Measurements from ENCODE around the gene CRMP1.

CRMP1 gene

GRCh38 chr4:5808081-5808741 is 84.7 kb downstream of the CRMP1 start:
- no peaks in the 10 kb centered on the region for H3K4me1 ChIP-seq (ENCODE audit: control extremely low read depth in 1 of 4, control insufficient read depth in 4 of 4, insufficient read depth in 4 of 4, low read length in 3 of 4)
- H3K4me3 ChIP-seq (ENCODE audit: control insufficient read depth in 1 of 7, extremely low read depth in 1 of 7, insufficient read depth in 4 of 7, low read depth in 2 of 7, low read length in 6 of 7), result no peak overlapping the region
- peaks cover 0 to 12% (median under 1%) of the 10 kb centered on the region in 4 experiments for H3K36me3 ChIP-seq (ENCODE audit: control insufficient read depth in 4 of 4, insufficient read depth in 4 of 4, low read length in 3 of 4)
- CTCF ChIA-PET, result interaction anchor here (1.4 to 1.6 kb wide), 2 partner anchors 14 to 15 kb away, joined by 3 to 4 read pairs; no protein-coding TSS in a partner anchor
- POLR2A ChIA-PET, result interaction anchor here (0.6 kb wide), 1 partner anchor 64 kb away, joined by 3 read pairs; no protein-coding TSS in a partner anchor
- no peak for DNase-seq
- H3K9me3 ChIP-seq (ENCODE audit: control extremely low read depth in 1 of 5, control insufficient read depth in 4 of 5, insufficient read depth in 2 of 5, low read depth in 1 of 5, low read length in 4 of 5), result peaks cover 0 to 8% (median 2%) of the 10 kb centered on the region in 5 experiments
- no peaks in the 10 kb centered on the region for H3K27me3 ChIP-seq (replicated peaks in 2 of 5; ENCODE audit: control insufficient read depth in 4 of 5, insufficient read depth in 5 of 5, low read length in 4 of 5)
- 89% methylated on average over 7 of the region's 10 CpGs for WGBS (ENCODE audit: insufficient coverage)
- H3K27ac ChIP-seq (ENCODE audit: insufficient read depth in 1 of 2, low read depth in 1 of 2, low read length in 2 of 2, poor library complexity in 1 of 2, severe bottlenecking in 2 of 2), result no peak overlapping the region

- peaks cover 0 to 4% (median 0%) of the 10 kb centered on the region in 5 experiments for H3K9me3 ChIP-seq (ENCODE audit: control extremely low read depth in 1 of 5, control insufficient read depth in 4 of 5, insufficient read depth in 2 of 5, low read depth in 1 of 5, low read length in 4 of 5)
- H3K27ac ChIP-seq (ENCODE audit: insufficient read depth in 1 of 2, low read depth in 1 of 2, low read length in 2 of 2, poor library complexity in 1 of 2, severe bottlenecking in 2 of 2), result no peak overlapping the region
- ChIA-PET POLR2A (no interaction called here), CTCF (no interaction called here)
- DNase-seq, result no peak
- no peaks in the 10 kb centered on the region for H3K27me3 ChIP-seq (replicated peaks in 2 of 5; ENCODE audit: control insufficient read depth in 4 of 5, insufficient read depth in 5 of 5, low read length in 4 of 5)
- WGBS (ENCODE audit: insufficient coverage), result 97% methylated on average over 11 of the region's 11 CpGs
- no peaks in the 10 kb centered on the region for H3K4me1 ChIP-seq (ENCODE audit: control extremely low read depth in 1 of 4, control insufficient read depth in 4 of 4, insufficient read depth in 4 of 4, low read length in 3 of 4)
- peaks cover 0 to 8% (median 2%) of the 10 kb centered on the region in 4 experiments for H3K36me3 ChIP-seq (ENCODE audit: control insufficient read depth in 4 of 4, insufficient read depth in 4 of 4, low read length in 3 of 4)
- H3K4me3 ChIP-seq (ENCODE audit: control insufficient read depth in 1 of 7, extremely low read depth in 1 of 7, insufficient read depth in 4 of 7, low read depth in 2 of 7, low read length in 6 of 7), result no peak overlapping the region
Measured at GRCh38 chr4:5805270-5805669, 87.6 kb downstream of the CRMP1 start.

GRCh38 chr4:5804656-5805055 is 88.2 kb downstream of the CRMP1 start:
- H3K36me3 ChIP-seq (ENCODE audit: control insufficient read depth in 4 of 4, insufficient read depth in 4 of 4, low read length in 3 of 4), result peaks cover 0 to 6% (median 2%) of the 10 kb centered on the region in 4 experiments
- H3K27ac ChIP-seq (ENCODE audit: insufficient read depth in 1 of 2, low read depth in 1 of 2, low read length in 2 of 2, poor library complexity in 1 of 2, severe bottlenecking in 2 of 2), result no peak overlapping the region
- no peaks in the 10 kb centered on the region for H3K4me1 ChIP-seq (ENCODE audit: control extremely low read depth in 1 of 4, control insufficient read depth in 4 of 4, insufficient read depth in 4 of 4, low read length in 3 of 4)
- H3K27me3 ChIP-seq (replicated peaks in 2 of 5; ENCODE audit: control insufficient read depth in 4 of 5, insufficient read depth in 5 of 5, low read length in 4 of 5), result no peaks in the 10 kb centered on the region
- WGBS (ENCODE audit: insufficient coverage), result 91% methylated on average over 10 of the region's 14 CpGs
- ChIA-PET CTCF (interaction anchor here (0.8 to 1.2 kb wide), 2 partner anchors 9 to 14 kb away, joined by 3 read pairs; no protein-coding TSS in a partner anchor), POLR2A (no interaction called here)
- no peak overlapping the region for H3K4me3 ChIP-seq (ENCODE audit: control insufficient read depth in 1 of 7, extremely low read depth in 1 of 7, insufficient read depth in 4 of 7, low read depth in 2 of 7, low read length in 6 of 7)
- no peak for DNase-seq
- H3K9me3 ChIP-seq (ENCODE audit: control extremely low read depth in 1 of 5, control insufficient read depth in 4 of 5, insufficient read depth in 2 of 5, low read depth in 1 of 5, low read length in 4 of 5), result no peaks in the 10 kb centered on the region

- 88% methylated on average over 12 of the region's 12 CpGs for WGBS (ENCODE audit: insufficient coverage)
- no peak for DNase-seq
- H3K27me3 ChIP-seq (replicated peaks in 2 of 5; ENCODE audit: control insufficient read depth in 4 of 5, insufficient read depth in 5 of 5, low read length in 4 of 5), result no peaks in the 10 kb centered on the region
- H3K36me3 ChIP-seq (ENCODE audit: control insufficient read depth in 4 of 4, insufficient read depth in 4 of 4, low read length in 3 of 4), result peaks cover 0 to 6% (median 2%) of the 10 kb centered on the region in 4 experiments
- CTCF ChIA-PET, result no interaction called here
- H3K4me3 ChIP-seq (ENCODE audit: control insufficient read depth in 1 of 7, extremely low read depth in 1 of 7, insufficient read depth in 4 of 7, low read depth in 2 of 7, low read length in 6 of 7), result no peak overlapping the region
- no peaks in the 10 kb centered on the region for H3K9me3 ChIP-seq (ENCODE audit: control extremely low read depth in 1 of 5, control insufficient read depth in 4 of 5, insufficient read depth in 2 of 5, low read depth in 1 of 5, low read length in 4 of 5)
- H3K4me1 ChIP-seq (ENCODE audit: control extremely low read depth in 1 of 4, control insufficient read depth in 4 of 4, insufficient read depth in 4 of 4, low read length in 3 of 4), result no peaks in the 10 kb centered on the region
- POLR2A ChIA-PET, result no interaction called here
- no peak overlapping the region for H3K27ac ChIP-seq (ENCODE audit: insufficient read depth in 1 of 2, low read depth in 1 of 2, low read length in 2 of 2, poor library complexity in 1 of 2, severe bottlenecking in 2 of 2)
Measured at GRCh38 chr4:5802565-5802964, 90.3 kb downstream of the CRMP1 start.

- H3K4me3 ChIP-seq (ENCODE audit: control insufficient read depth in 1 of 7, extremely low read depth in 1 of 7, insufficient read depth in 4 of 7, low read depth in 2 of 7, low read length in 6 of 7), result no peak overlapping the region
- no peak overlapping the region for H3K27ac ChIP-seq (ENCODE audit: insufficient read depth in 1 of 2, low read depth in 1 of 2, low read length in 2 of 2, poor library complexity in 1 of 2, severe bottlenecking in 2 of 2)
- no peaks in the 10 kb centered on the region for H3K4me1 ChIP-seq (ENCODE audit: control extremely low read depth in 1 of 4, control insufficient read depth in 4 of 4, insufficient read depth in 4 of 4, low read length in 3 of 4)
- 96% methylated on average over 9 of the region's 13 CpGs for WGBS (ENCODE audit: insufficient coverage)
- H3K36me3 ChIP-seq (ENCODE audit: control insufficient read depth in 4 of 4, insufficient read depth in 4 of 4, low read length in 3 of 4), result peaks cover 0 to 6% (median 2%) of the 10 kb centered on the region in 4 experiments
- no peak for DNase-seq
- H3K27me3 ChIP-seq (replicated peaks in 2 of 5; ENCODE audit: control insufficient read depth in 4 of 5, insufficient read depth in 5 of 5, low read length in 4 of 5), result no peaks in the 10 kb centered on the region
- H3K9me3 ChIP-seq (ENCODE audit: control extremely low read depth in 1 of 5, control insufficient read depth in 4 of 5, insufficient read depth in 2 of 5, low read depth in 1 of 5, low read length in 4 of 5), result no peaks in the 10 kb centered on the region
- ChIA-PET CTCF (no interaction called here), POLR2A (no interaction called here)
Measured at GRCh38 chr4:5801696-5802095, 91.2 kb downstream of the CRMP1 start.

GRCh38 chr4:5800496-5800895 is 92.4 kb downstream of the CRMP1 start:
- H3K36me3 ChIP-seq (ENCODE audit: control insufficient read depth in 4 of 4, insufficient read depth in 4 of 4, low read length in 3 of 4), result peaks cover 0 to 6% (median 2%) of the 10 kb centered on the region in 4 experiments
- POLR2A ChIA-PET, result no interaction called here

GRCh38 chr4:5799406-5799805 is 93.5 kb downstream of the CRMP1 start:
- CTCF ChIA-PET, result interaction anchor here (0.8 kb wide), 1 partner anchor 932 kb away, joined by 3 read pairs; no protein-coding TSS in a partner anchor
- no peak overlapping the region for H3K4me3 ChIP-seq (ENCODE audit: control insufficient read depth in 1 of 7, extremely low read depth in 1 of 7, insufficient read depth in 4 of 7, low read depth in 2 of 7, low read length in 6 of 7)
- 91% methylated on average over 9 of the region's 11 CpGs for WGBS (ENCODE audit: insufficient coverage)
- peaks cover 0 to 6% (median 2%) of the 10 kb centered on the region in 4 experiments for H3K36me3 ChIP-seq (ENCODE audit: control insufficient read depth in 4 of 4, insufficient read depth in 4 of 4, low read length in 3 of 4)
- H3K27ac ChIP-seq (ENCODE audit: insufficient read depth in 1 of 2, low read depth in 1 of 2, low read length in 2 of 2, poor library complexity in 1 of 2, severe bottlenecking in 2 of 2), result no peak overlapping the region
- no peaks in the 10 kb centered on the region for H3K9me3 ChIP-seq (ENCODE audit: control extremely low read depth in 1 of 5, control insufficient read depth in 4 of 5, insufficient read depth in 2 of 5, low read depth in 1 of 5, low read length in 4 of 5)
- no peaks in the 10 kb centered on the region for H3K27me3 ChIP-seq (replicated peaks in 2 of 5; ENCODE audit: control insufficient read depth in 4 of 5, insufficient read depth in 5 of 5, low read length in 4 of 5)
- DNase-seq, result no peak
- POLR2A ChIA-PET, result no interaction called here
- no peaks in the 10 kb centered on the region for H3K4me1 ChIP-seq (ENCODE audit: control extremely low read depth in 1 of 4, control insufficient read depth in 4 of 4, insufficient read depth in 4 of 4, low read length in 3 of 4)

More at GRCh38 chr4:5800496-5800895, 92.4 kb downstream of the CRMP1 start:
- H3K9me3 ChIP-seq (ENCODE audit: control extremely low read depth in 1 of 5, control insufficient read depth in 4 of 5, insufficient read depth in 2 of 5, low read depth in 1 of 5, low read length in 4 of 5), result no peaks in the 10 kb centered on the region
- no peak overlapping the region for H3K4me3 ChIP-seq (ENCODE audit: control insufficient read depth in 1 of 7, extremely low read depth in 1 of 7, insufficient read depth in 4 of 7, low read depth in 2 of 7, low read length in 6 of 7)
- no peak overlapping the region for H3K27ac ChIP-seq (ENCODE audit: insufficient read depth in 1 of 2, low read depth in 1 of 2, low read length in 2 of 2, poor library complexity in 1 of 2, severe bottlenecking in 2 of 2)
- no peaks in the 10 kb centered on the region for H3K4me1 ChIP-seq (ENCODE audit: control extremely low read depth in 1 of 4, control insufficient read depth in 4 of 4, insufficient read depth in 4 of 4, low read length in 3 of 4)
- H3K27me3 ChIP-seq (replicated peaks in 2 of 5; ENCODE audit: control insufficient read depth in 4 of 5, insufficient read depth in 5 of 5, low read length in 4 of 5), result no peaks in the 10 kb centered on the region
- CTCF ChIA-PET, result no interaction called here
- no peak for DNase-seq
- 100% methylated on average over 1 of the region's 10 CpGs for WGBS (ENCODE audit: insufficient coverage)
